A204.1 (cell line): Measurements from ENCODE around the gene PCK1.

Experiments
- FAIRE-seq: peaks from 2 replicates; lab custom pipeline; 2012; peaks lifted over from hg19 to GRCh38; lab: Jason Lieb, UNC

PCK1 gene

DNA sequence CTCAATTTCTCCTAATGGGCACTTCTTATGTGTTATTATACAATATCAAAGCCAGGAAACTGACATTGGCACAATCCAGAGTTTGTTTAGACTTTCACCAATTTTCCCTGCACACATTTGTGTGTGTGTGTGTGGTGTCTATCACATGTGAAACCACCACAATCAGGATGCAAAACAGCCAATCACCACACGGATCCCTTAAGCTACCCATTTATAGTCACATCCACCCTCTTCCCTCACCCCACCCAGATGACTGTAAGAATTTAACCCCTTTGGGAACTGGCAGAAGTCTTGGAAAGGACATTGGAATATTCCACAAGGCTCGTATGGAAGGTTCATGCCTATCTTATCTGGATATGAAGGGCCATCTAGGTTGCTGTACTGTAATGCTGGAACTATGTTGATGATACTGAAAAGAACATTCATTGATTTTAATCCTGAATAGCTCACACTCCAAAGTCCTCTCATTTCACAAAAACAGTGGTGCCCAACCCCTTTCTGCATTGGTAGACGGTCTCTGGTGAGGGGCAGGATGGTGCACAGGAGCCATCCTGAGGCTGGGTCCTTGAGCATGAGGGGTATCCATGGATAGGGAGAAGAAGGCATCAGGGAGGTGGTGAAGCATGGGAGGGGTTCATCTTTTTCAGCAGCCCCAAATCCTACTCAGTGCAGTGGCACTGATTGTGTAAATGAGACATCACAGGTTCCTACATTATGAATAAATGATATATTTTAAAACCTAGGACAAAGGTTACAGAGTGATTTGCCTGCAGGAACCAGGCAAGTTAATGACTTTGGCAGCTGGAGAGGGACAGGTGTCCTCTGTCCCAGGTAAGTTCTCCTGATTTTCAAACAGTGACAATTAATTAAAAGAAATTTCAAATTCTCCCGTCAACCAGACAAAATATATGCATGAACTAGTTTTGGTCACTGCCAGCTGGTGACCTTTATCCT is 23.9 kb upstream of the PCK1 start:
- no peak for FAIRE-seq

DNA sequence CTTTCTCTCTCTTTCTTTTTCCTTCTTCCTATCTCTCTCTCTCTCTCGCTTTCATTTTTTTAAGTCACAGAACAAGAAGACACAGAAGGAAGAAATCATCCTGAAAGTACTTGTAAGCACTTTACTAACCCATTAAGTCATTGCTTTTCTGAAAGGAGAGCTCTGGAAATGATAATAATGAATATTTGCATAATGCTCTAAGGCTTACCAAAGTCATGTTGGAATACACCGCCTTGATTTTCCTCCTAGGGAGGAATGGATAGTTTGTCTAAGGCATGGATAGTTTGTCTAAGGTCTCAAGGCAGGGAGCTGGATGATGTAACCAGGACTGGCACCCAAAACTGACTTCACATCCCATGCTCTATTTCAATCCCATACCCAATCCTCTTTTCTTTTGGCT is 23.1 kb upstream of the PCK1 start:
- FAIRE-seq = no peak

DNA sequence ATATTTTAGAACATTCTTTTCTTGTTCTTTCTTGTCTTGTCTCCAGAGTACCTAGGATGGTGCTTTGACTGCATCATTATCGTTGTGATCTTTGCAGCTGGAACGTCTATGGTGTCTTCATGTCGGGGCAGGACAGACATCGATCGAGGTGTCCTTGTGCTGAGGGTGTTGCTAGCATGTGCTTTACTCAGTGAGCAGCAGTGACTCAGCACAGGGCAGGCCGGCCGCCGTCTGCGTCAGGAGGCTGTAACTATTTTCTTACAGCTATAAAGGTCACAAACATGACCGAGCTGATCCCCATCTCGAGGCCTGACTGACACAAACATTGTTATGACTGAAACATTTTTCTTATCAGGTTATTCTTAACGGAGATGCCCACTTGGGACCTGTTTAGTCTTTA is 21.0 kb upstream of the PCK1 start:
- no peak for FAIRE-seq

DNA sequence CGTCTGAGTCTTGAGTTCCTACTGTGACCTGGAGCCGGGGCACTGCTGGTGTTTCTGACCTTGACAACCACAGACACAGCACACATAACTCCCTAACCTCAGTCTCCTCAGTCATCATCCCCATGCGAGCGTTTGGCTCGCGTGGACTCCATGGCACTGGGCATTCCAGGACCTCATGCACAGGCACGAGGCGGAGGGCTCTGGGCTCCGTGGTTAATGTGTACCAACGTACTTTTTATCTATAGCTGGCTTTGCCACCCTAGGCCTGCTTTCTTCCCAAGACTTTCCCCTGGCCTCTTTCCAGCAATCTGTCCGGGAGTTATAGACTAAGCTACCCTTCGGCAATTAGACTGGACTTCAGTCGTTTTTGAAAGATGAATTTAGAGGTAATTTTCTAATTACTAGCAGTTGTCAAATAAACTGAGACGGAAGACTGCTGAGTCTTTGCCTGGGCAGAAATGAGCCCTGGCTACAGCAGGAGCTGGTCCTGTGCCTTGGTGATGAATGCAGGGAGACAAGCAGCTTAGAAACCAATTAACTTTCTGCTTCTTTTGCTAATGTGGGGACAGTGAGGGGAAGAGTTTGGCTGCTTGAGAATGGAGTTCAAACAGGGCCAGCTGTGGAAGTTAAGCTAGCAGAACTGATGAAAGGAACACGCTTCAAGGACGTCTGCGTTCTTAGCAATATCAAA is 19.9 kb upstream of the PCK1 start:
- no peak for FAIRE-seq

DNA sequence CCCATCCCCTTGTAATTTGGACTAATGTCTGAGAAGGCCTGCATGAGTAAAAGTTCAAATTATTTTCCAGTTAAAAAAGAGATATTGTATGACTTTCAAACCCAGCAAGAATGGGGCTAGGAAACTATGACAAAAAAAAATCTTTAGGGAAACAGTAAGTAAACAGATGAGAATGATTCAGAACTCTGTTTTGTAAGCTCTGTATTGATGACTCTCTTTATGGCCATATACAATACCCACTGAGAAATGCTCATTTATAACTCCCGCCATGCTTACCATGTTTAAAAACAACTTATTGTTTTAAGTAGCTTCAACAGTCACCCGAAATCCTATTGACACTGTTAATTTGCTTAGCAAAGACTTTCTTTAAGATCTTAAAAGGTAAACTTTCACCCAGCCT is 17.2 kb upstream of the PCK1 start:
- no peak for FAIRE-seq

DNA sequence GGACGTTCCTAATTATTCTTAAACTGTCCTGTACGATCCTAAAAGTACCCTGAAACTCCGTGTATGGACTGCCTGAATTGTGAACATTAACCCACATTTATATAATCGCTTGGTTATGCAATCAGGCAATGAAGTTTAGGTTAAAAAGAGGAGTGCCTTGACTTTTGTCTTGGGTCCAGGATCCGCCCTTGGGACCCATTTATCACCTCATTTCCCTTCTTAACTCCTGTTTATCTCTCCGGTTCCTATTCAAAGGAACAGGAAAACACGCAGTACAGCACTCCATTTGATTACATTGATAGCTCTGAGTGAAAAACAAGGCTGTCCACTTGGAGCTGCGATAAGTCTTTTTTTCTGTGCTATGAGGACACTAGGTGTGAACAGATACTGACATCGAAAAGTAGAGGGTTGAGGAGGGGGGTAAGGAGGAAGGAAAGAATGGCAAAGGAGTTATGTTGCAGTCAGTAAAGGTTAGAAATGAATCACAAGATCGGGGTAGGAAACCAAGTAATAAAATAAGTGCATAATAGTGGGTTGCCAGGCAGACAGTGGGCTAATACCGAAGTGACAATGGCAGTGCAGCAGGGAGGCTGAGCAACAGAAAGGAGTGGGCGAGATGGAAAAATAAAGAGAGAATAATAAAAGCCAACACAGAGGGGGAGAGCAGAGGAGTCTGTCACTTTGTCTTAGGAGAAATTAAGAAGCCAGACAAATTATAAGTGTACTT is 15.9 kb upstream of the PCK1 start:
- no peak for FAIRE-seq

DNA sequence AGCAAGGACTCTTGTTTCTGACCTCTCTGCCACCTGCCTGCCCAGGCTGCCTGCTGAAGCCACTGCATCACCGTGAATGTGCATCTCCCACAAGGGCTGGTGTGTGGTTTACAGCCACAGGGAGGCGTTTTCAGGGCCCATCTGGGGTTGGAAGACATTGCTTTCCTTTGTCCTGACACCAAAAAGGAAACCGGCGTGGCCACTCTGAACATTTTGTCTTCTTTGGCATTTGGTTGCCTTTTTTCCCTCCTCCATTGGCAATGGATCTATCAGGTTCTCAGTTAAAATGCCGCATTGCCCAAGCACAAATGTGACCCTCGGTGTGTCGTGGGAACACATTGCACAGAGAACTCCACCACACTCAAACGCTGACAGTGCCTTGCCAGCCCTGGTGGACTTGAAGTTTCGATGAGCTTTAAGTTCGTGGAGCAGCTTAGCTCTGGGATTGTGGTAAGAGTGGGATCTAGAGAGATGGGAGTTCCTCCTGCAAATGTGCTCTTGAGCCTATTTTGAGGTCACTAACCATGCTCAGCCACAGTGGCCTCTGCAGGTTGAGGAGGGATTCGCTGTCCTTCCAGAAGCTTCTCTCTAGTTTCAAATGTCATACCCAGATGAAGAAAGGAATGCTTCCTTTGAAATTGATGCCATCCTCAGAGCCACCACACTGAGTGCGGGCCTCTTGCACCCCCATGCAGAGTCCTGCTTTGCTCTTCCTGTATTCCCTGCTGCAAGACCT is 14.8 kb upstream of the PCK1 start:
- FAIRE-seq = no peak

DNA sequence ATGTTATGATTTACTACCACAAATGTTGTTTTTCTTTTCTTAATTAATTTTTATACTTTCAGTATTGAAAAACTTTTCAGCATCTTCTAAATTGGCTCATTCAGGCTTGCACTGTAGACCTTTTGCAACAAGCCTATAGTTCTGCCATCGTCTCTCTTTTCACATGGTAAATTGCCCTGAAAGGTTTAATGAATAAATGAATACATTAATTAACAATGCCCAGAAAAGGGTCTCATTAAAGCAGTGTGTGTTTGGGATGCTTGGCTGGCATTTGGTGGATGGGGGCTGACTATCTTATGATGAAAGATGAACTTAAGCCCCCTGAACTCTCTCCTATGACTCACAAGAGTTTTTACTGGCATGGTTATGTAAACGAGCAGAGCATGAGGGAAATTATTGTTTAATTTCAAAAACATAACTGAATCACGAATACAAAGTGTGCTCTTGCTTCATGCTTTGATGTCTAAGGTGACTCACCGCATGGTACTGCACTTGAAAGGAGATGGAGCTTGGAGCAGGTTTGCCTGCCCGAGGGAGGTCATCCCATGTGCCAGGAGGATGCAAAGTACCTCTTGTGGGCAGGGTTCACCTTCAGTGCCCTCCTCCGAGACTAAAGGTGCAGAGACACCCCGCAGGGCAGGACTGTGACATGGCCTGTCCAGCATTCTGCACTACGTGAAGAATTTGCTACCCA is 13.8 kb upstream of the PCK1 start:
- FAIRE-seq = no peak

DNA sequence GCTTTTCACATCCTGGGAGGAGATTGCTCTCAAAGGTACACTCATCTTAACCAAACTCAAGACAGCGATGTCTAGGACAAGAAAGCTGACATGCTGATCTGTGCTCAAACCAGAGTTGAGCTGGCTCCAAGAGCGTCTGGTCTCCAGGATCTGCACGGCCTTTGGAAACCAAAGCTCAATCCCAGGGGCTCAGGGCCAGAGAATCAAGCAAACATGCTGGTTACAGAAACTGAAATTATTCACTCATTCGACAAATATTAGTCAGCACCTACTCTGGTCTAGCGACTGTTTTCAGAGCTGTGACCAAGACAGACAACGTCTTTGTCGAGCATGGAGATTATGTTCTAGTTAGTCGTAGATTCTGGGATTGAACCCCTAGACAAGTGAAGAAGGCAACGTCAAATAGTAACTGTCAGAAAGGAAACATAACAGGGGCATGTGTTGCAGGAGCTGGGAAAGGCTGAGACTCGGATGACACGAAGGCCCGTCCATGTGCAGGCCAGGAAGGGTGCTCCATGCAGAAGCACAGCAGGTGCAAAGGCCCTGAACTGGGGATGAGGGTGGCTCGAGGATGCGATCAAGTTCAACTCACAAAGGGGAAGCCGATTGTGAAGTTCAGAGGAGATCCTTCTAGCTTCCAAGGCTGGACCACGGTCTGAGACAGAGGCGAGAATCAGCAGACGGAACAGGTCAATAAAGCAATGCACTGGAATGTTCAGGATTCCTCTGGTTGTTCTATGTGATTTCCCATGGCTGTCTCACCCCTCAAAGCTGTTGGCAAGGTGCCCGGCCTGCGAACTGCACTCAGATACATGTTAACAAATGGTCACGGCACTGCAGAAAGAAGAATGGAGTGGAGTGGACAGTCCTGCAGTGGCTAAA is 12.5 kb upstream of the PCK1 start:
- FAIRE-seq = no peak

DNA sequence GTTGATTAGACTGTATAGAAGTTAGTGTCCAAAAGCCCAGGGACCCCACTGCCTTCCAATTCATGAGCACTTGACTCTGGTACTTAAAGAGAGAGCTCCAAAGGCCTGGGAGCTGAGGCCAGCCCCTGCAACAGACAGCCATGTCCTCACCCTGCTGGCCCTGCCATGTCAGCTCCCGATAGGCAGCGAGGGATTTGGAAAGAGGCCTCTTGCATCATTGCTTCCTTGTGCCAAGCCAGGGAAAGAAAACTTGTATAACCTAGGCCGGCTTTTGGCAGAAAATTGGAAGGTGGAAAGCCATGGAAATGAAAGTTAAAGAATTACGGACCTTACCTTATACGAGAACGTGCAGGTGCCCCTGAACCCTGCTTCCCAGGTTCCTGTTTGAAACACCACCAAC is 8.4 kb upstream of the PCK1 start:
- FAIRE-seq = no peak

DNA sequence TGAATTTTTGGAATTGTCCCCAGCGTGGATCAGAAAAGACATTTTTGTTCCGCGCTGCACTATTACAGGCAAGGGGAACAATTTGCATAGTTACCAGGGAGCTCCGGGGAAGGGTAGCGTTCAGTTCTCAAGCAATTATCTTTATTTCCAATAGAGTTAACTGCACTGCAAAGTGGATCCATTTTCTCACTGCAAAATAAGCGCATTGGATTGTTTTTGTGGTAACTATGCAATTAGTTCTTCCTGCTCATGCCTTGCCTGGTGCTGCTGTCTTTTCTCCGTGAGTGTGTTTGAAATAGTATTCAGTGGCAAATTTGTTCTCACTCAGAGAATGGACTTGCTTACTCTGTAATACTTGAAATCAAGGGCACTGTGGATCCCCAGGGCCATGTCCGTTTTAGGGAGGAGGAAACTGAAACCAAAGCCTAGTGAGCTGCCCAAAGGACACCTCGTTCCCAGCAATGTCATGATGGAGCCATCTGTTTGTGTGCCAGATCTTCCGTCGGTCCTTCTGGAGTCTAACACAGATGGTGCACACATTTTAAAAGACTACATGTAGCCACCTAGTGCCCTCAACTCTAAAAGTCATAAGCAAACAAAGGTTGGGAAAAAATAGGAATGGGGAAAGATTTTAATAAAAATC is 7.4 kb upstream of the PCK1 start:
- FAIRE-seq = no peak

DNA sequence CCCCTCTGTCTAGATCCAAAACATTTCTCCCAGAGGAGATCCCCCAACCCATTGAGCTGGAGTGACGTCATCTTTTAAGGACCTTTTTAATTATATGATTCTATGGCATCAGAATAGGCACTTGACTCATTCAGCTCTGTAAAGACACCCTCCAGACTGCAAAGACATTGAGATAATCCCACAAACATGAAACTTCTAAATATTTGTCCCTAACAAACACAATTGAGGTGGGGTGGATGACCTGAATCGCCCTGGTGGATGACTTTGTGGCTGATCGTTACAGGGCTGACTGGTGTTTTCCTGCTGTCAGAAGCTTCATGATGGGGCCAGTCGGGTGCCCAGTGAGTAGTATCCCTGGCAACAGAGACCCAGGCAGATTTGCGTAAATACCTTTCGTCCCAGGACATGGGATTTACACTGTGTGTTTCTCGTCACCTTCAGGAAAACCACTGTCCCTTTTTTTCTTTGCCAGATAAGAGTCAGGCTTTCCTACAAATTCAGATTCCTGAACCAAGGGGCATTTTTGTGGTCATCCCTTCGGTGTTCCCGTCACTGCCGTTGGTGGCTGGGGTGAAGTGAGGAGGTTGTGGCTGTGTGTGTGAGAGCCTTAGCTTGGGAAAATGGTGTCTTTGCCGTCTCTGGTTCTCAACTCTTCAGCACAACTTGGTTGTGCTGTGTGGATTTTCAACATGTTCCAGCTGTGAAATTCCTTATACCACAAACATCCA is 5.3 kb upstream of the PCK1 start:
- FAIRE-seq = no peak

DNA sequence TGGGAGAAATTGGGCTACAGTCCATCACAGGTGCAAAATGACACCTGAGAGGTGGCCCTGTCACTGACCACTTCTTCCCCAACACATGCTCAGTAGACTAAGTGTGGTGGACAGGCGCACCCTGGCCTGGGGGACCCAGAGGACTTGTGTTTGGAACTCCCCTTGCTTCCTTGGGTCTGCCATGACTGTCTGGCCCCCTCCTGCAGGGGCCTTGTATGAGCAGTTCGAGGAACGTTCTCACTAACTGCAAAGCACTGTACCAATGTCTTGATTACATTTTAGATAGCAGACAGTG is 4.0 kb upstream of the PCK1 start:
- no peak for FAIRE-seq

DNA sequence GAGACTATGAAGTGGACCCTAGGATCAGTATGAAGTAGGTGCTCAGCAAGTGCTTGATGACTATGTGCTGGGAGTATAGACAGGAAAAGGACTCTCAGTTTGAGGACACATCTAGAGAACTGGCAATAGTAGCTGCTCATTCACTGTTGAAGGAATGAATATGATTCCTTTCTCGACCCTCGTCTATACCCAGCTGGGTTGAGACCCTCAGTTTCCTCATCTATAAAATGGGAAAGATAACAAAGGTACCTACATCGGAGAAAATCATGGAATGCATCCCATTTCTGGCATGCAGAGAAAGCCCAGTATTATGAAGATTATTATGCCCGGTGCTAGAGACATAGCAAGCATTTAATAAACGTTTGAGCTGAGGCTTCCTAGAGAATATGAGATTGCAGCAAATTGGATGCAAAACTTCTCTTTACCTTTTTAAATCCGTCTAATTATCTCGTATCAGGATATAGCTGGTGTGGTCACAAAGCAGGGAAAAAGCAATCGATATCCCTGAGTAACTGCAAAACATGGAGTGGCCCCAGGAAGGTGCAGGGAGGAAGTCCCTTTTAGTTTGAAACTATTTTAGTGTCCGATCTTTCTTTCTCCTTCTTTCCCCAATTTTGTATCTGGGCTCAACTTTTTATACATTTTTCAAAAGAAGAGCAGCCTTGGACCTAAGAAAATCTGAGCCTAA is 2.8 kb upstream of the PCK1 start:
- no peak for FAIRE-seq

DNA sequence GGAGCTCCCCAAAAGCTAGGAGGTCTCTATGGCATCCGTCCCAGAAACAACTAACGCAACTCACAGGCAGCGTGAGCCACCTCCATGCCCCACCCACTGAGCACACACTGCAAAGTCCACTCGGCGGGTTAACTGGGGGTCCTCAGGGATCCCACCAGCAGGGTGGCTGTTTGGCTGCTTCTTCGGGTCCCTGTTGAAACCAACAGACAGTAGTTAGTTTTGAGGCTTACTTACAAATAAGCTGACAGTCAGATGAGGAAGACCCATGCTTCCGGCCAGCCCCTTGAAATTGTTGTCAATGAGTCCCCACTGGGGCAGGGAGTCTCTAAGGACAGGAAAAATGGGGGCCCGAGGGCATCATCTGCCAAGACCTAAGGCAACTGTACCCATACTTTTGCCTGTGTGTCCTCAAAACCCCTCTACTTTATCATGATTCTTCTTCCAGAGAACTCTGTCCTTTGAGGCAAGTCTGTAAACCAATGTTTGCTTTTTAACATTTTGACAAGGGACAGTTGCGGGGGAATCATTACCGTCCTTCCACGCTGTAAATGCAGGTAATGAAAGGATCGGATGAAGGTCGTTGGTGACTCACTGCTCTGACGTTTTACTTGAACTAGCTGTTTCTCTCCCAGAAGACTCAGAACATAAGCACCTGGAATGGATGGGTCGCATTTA is 2.2 kb upstream of the PCK1 start:
- no peak for FAIRE-seq

DNA sequence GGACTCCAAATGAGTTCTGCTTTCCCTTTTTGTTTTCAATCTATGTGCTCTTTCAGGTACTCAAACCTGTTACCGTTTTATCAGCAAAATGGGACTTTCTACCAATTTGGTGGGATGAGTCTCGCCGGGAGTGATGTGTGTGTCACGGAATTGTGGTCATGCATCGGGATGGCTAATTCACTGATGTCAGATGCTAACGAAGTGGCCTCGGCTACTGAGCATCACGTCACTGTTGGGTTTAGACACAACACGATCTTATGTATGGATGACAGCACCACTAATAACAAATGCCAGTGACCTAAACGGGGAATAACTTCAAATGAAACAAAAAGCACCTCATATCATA is 1.6 kb upstream of the PCK1 start:
- no peak for FAIRE-seq

DNA sequence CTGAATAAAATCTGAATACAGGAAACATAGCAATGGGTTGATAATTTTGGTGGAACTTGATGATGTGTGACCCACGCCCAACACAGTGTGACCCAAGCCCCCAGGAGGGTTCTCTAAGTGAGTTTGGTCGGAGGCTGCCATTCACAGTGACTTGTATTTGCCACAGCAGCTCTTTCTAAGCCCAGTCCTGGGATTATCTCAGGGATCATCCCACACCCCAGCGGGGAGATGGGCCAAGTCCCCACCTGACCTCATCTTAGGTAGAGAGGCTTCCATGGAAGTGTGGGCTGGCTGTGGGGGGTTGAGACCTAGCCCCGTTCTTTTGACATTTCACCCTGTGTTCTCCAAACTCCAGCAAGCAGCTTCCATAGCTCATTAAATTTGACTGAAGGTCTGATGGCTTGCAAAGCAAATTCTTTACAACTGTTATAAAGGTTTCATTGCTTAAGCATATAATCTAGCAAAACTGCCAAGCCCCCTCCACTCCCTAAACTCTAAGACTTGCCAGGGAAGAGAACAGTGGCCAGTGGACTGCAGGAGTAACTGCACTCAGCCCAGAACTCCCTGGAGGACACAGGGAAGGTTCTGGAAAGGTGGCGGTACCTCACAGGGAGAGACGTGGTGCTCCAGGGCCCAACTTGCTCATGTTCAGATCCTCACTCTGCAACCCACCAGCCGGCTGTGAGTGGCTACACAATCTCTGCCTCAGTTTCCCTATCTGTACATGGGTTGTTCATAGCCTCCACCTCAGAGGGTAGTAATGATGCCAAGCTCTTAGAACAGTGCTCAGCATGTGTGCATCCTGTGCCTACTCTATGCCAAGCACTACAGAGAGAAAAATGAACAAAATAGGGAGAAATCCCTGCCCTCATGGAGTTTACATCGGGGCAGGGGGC is 1.0 kb upstream of the PCK1 start:
- no peak for FAIRE-seq
